ENCODE data around the gene AKR1C8.

AKR1C8 gene

GRCh38 chr10:5107860-5108526 is 77.0 kb downstream of the AKR1C8 start:
- DNase-seq: no peak

- DNase-seq: no peak
Measured at GRCh38 chr10:5106553-5106952, 78.4 kb downstream of the AKR1C8 start.

- no peak for DNase-seq
Measured at GRCh38 chr10:5105626-5106025, 79.3 kb downstream of the AKR1C8 start.
